DND-41 (cell line): ENCODE measurements around the gene PIGZ.

ENCODE experiments used
- CTCF ChIP-seq: IDR thresholded peaks from 2 replicates; pipeline ENCODE4 v1.5.1; 2012; ENCODE audit warnings: borderline replicate concordance, low read length, moderate library complexity, mild to moderate bottlenecking; ENCODE audit not compliant: poor library complexity, severe bottlenecking; ENCODE audit errors: extremely low read depth
- EZH2 ChIP-seq: IDR thresholded peaks from 3 replicates; pipeline ENCODE4 v1.6.1; 2012; ENCODE audit warnings: borderline replicate concordance, low read depth, mild to moderate bottlenecking, moderate library complexity, low read length, inconsistent platforms; ENCODE audit not compliant: severe bottlenecking

GRCh38 chr3:196985954-196986885, 17.6 kb upstream of the PIGZ start:
- TF ChIP-seq CTCF: no peak
- no peak for TF ChIP-seq EZH2
